Measurements from ENCODE around the gene CDC42.

Gene CDC42

DNA sequence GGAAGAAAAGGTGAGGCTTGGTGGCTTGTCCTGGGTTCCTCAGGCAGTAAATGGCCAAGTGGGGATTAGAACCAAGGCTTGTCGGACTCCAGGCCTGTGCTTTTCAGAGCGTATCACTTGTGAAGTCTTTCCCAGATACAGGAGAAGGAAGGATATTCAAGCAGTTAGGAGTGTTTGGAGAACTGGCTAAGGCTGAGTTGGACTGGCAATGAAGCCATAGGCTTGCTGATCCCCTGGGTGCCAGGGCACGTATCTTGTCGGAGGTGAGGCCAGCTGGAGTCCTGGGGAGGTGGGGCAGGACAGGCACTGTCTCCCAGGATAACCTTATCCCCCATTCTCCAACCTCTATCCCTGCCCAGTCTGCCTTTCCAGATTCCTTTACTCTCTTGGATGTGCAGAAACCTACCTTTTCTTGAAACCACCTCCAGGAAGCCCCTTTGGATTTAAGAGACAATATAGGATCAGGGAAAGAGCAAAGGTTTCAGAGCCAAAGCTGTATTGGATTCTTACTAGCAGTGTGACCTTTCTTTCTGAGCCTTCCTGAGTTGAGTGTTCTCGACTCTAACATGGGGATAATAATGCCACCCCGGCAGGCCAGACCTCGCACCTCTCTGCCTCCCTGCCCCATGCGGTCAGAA is 72.2 kb downstream of the CDC42 start:
- in situ Hi-C loops (cut with HindIII; ENCODE audit: low sequenced_read_pairs), result no loop called here

- in situ Hi-C loops (cut with HindIII; ENCODE audit: low sequenced_read_pairs), result no loop called here
These were observed 74.0 kb downstream of the CDC42 start for GRCh38 chr1:22126531-22126930.

- in situ Hi-C loops (cut with HindIII; ENCODE audit: low sequenced_read_pairs), result no loop called here
These were observed 74.7 kb downstream of the CDC42 start for GRCh38 chr1:22127248-22127647.

GRCh38 chr1:22127731-22128130 is 75.2 kb downstream of the CDC42 start:
- in situ Hi-C loops (cut with HindIII; ENCODE audit: low sequenced_read_pairs), result no loop called here

- in situ Hi-C loops (cut with HindIII; ENCODE audit: low sequenced_read_pairs), result no loop called here
These were observed 75.9 kb downstream of the CDC42 start for GRCh38 chr1:22128392-22128791.

DNA sequence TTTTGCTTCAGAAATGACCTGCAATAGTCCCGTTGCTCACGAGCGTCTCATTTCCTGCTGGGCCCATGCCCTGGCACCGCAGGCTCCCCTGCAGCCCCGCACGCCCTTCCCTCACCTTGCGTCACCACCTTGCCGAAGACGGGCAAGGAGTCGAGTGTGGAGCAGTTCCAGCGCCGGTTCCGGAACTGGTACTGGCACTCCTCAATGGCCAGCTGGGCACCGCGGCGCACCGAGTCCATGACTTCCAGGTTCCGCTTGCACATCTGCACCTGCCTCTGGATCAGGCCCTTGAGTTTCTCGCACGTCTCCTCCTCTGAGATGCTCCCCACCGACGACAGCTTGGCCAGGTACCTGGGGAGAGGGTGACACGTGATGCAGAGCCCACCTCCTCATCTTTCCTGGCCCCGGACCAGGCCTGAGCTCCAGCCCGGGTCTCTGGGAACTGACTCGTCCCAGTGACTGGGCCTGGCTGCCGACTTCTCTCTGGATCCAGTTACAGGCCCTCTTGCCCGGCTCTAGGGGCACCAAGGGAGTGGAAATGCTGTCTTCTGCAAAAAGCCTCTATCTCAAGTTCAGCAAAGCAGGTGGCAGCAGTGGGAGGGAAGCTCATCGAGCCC is 77.1 kb downstream of the CDC42 start:
- in situ Hi-C loops (cut with HindIII; ENCODE audit: low sequenced_read_pairs), result loop anchor here (10.0 kb wide), 1 partner anchor 85 kb away; no protein-coding TSS in a partner anchor

DNA sequence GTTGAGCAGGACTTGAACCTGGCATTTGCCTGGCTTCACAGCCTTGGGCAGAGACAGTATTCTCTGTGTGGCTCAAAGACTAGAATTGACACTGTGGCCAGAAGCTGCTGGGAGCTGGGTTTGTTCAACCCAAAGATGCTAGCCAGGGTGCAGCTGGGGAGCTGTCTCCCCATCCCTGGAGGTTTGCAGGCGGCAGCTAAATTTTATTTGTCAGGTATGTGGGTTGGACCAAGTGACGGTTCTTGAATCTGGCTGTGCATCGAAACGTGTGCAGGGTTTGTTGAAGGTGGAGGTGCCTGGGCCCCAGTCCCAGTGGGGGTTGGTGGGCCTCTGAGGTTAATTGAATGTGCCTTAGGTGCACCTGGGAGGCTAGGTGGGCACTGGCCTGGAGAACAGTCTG is 78.6 kb downstream of the CDC42 start:
- in situ Hi-C loops (cut with HindIII; ENCODE audit: low sequenced_read_pairs), result loop anchor here (10.0 kb wide), 1 partner anchor 84 kb away; no protein-coding TSS in a partner anchor

GRCh38 chr1:22131875-22132486 is 79.5 kb downstream of the CDC42 start:
- in situ Hi-C loops (cut with HindIII; ENCODE audit: low sequenced_read_pairs), result loop anchor here (10.0 kb wide), 1 partner anchor 83 kb away; no protein-coding TSS in a partner anchor

- in situ Hi-C loops (cut with HindIII; ENCODE audit: low sequenced_read_pairs), result loop anchor here (10.0 kb wide), 1 partner anchor 82 kb away; no protein-coding TSS in a partner anchor
These were observed 80.2 kb downstream of the CDC42 start for GRCh38 chr1:22132517-22133235.

- in situ Hi-C loops (cut with HindIII; ENCODE audit: low sequenced_read_pairs), result loop anchor here (10.0 kb wide), 1 partner anchor 81 kb away; no protein-coding TSS in a partner anchor
These were observed 80.9 kb downstream of the CDC42 start for GRCh38 chr1:22133247-22133930.

GRCh38 chr1:22133931-22134324 is 81.4 kb downstream of the CDC42 start:
- in situ Hi-C loops (cut with HindIII; ENCODE audit: low sequenced_read_pairs), result loop anchor here (10.0 kb wide), 1 partner anchor 81 kb away; no protein-coding TSS in a partner anchor

GRCh38 chr1:22137004-22137720 is 84.7 kb downstream of the CDC42 start:
- in situ Hi-C loops (cut with HindIII; ENCODE audit: low sequenced_read_pairs), result loop anchor here (10.0 kb wide), 1 partner anchor 78 kb away; no protein-coding TSS in a partner anchor

- in situ Hi-C loops (cut with HindIII; ENCODE audit: low sequenced_read_pairs), result loop anchor here (10.0 kb wide), 1 partner anchor 76 kb away; no protein-coding TSS in a partner anchor
These were observed 86.6 kb downstream of the CDC42 start for GRCh38 chr1:22139066-22139594.

DNA sequence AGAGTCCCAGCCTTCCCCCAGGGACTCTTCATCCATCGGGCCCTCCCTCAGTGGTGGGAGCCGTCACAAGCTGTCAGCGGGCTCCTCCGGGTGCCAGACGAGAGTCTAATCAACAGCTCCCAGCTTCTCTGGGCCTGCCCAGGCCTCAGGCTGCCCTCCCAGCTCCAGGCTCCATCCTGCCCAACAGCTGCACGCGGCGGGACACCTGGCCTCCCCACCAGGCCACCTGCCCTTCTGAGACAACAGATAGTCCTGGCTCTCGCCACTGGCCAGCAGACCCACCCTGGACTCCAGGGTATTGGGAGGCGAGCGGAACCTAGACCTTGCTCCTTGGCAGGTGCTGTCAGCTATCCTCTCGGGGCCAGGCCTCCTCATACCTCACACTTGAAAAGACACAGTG is 87.3 kb downstream of the CDC42 start:
- in situ Hi-C loops (cut with HindIII; ENCODE audit: low sequenced_read_pairs), result loop anchor here (10.0 kb wide), 1 partner anchor 75 kb away; no protein-coding TSS in a partner anchor
